Coronary artery (tissue), 2 donors: Measurements from ENCODE around the gene KBTBD13.
"Not testable (repeated sequence)": the region's sequence is repeated elsewhere in the genome, so short reads cannot be mapped to it uniquely, and the experiment has no call there.

Experiments
- DNase-seq: peaks from one replicate; pipeline ENCODE4 v3.0.0-alpha.2; 2017; ENCODE audit warnings: low spot score
- H3K27ac ChIP-seq, 2 donors: fragments of 200-600 bp; sonication (generic); one replicate each; pipeline ENCODE4 v1.5.1; 2016 to 2019
- H3K4me3 ChIP-seq: fragments of 200-600 bp; sonication (generic); 2 replicates; pipeline ENCODE4 v1.5.1; 2016; ENCODE audit warnings: mild to moderate bottlenecking, moderate library complexity
- CTCF ChIP-seq: fragments of 200-600 bp; sonication (generic); IDR thresholded peaks from one replicate; pipeline ENCODE4 v1.5.1; 2019; ENCODE audit warnings: antibody characterized with exemption

KBTBD13 gene

GRCh38 chr15:65069179-65069578 lies 7.4 kb upstream of the KBTBD13 start:
- peak overlapping the region; percentile 98 to 100 for H3K27ac ChIP-seq
- DNase-seq, result no peak
- peak overlapping the region; percentile 87 for H3K4me3 ChIP-seq
- no peak for TF ChIP-seq CTCF

GRCh38 chr15:65069779-65070546 lies 6.6 kb upstream of the KBTBD13 start:
- no peak for DNase-seq
- Histone ChIP-seq H3K4me3 (no peak overlapping the region), H3K27ac (peak overlapping the region; percentile 98 to 100)
- TF ChIP-seq CTCF, result no peak

GRCh38 chr15:65071381-65071811 lies 5.2 kb upstream of the KBTBD13 start:
- TF ChIP-seq CTCF, result no peak
- peak overlapping the region; percentile 1 for H3K4me3 ChIP-seq
- peak overlapping the region; percentile 98 to 100 for H3K27ac ChIP-seq
- DNase-seq, result no peak

GRCh38 chr15:65072027-65072426 lies 4.5 kb upstream of the KBTBD13 start:
- peak overlapping the region; percentile 98 to 100 for H3K27ac ChIP-seq

GRCh38 chr15:65072617-65073016 lies 3.9 kb upstream of the KBTBD13 start:
- Histone ChIP-seq H3K27ac (peak overlapping the region; percentile 98 to 100), H3K4me3 (no peak overlapping the region)
- no peak for DNase-seq
- no peak for TF ChIP-seq CTCF

More at GRCh38 chr15:65072027-65072426, 4.5 kb upstream of the KBTBD13 start:
- DNase-seq, result no peak
- TF ChIP-seq CTCF, result no peak
- H3K4me3 ChIP-seq, result peak overlapping the region; percentile 1

- not testable (repeated sequence) for H3K4me3 ChIP-seq, DNase-seq, H3K27ac ChIP-seq
These were observed 1.6 kb upstream of the KBTBD13 start for GRCh38 chr15:65074946-65075345.

- H3K27ac ChIP-seq, result peak overlapping the region in 1 of 2 donors; percentile 59
- not testable (repeated sequence) for H3K4me3 ChIP-seq, DNase-seq
These were observed 745 bp upstream of the KBTBD13 start for GRCh38 chr15:65075607-65076395.
